GM18870 (cell line): ENCODE data around the gene FBXL7.
"Not testable (repeated sequence)": the region's sequence is repeated elsewhere in the genome, so short reads cannot be mapped to it uniquely, and the experiment has no call there.

Experiments used
- ATAC-seq: cut with Tn5 transposase; IDR thresholded peaks from one replicate; pipeline ENCODE4 v1.9.1; 2021; ENCODE audit warnings: moderate library complexity; ENCODE audit not compliant: unreplicated experiment

Gene FBXL7

DNA sequence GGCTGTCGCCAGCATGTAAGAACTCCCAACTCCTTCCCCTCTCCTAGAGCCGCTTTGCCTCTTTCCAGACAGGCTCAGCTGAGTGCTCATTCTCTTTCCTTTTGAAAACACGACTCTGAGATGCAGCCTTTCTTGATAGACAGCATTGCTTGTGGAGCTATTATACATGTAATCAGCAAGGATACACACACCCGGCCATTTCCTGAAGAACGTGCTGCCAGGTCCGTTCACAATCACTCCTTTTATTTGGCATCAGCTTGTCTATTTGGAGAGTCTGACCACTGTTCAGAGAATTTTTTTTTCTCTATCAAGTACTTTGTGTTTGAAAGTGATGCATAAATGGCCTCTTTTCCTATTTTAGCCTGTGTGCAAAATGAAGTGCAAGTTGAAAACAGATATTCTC is 351.0 kb downstream of the FBXL7 start:
- no peak for ATAC-seq

DNA sequence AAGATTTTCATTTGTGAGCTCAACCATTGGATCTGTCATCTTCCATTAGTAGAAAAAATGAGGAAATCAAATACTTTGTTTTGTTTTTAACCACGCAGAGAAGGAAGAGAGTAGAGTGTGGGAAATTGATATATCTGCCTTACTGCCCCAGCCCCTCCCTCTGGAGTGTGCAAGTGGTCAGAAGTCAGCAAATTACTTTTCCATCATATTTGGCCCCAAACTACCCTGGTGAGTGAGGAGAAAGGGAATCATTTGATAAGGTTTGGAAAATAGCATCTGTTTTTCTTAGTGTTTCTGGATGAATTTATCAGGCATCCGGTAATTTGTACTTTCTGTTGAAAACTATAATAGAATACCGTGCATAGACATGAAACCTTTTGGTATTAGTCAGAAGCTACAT is 352.2 kb downstream of the FBXL7 start:
- no peak for ATAC-seq

DNA sequence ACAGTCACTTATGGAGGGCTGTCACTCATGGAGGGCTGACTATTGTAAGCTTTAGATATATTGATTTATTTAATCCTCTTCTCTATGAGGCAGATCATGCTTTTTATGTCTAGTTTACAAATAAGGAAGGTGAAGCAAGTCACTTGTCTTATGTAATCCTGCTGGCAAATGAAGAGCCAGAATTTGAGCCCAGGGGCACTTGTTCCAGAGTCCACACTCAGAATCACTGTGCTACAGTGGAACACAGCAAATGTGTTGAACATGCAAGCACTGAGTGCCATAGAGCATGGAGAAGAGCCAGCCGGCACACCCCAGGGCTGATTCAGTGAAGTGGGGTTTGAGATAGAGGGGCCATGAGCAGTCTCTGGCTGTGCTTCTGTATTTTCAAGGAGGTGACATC is 353.0 kb downstream of the FBXL7 start:
- ATAC-seq, result no peak

DNA sequence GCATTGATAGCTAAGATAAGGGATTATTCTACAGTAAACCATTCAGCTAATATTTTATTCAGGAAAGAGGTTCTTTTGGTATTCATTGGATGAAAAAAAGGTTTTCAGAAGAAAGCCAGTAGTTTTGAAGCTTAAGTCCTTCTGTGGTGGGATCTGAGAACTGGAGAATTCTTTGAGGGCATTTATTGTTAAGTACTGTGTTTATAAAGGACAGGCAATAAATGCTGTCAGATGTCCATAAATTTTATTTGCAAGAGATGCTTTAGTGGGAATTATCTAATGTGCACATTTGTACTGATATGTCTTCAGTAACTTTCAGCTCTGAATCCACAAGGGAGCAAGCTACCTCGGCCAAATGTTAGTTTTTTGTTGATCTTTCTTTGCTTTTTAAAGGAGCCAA is 358.3 kb downstream of the FBXL7 start:
- no peak for ATAC-seq

DNA sequence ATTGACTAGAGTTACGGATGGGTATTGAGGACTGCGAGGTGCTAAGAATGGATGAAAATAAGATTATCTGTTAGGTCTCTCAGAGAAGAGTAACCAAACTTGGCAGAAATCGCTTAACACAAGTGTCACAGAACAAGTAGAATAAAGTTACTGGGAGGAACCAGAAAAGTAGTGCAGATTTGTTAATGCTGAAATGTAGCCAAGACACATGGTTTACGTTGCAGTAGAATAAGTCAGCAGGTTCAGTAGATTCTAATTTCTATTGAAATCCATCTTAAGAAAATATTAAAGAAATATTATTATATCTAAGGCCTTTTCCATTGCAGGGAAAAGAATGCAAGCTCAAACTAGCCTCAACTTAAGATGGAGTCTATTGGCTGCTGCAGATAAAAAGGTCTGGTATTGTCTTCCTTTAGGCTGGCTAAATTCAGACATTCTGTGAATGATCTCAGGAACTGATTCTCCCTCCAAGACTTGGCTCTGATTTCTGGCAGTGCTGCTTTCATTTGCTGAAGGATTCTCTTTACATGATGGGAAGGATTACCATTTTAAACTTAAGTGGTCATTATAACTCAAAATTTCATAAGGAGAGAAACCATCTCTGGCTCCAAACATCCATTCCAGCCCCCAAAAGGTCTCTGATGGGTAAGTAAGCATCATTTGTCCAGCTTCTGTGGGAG is 364.7 kb downstream of the FBXL7 start:
- ATAC-seq, result no peak

DNA sequence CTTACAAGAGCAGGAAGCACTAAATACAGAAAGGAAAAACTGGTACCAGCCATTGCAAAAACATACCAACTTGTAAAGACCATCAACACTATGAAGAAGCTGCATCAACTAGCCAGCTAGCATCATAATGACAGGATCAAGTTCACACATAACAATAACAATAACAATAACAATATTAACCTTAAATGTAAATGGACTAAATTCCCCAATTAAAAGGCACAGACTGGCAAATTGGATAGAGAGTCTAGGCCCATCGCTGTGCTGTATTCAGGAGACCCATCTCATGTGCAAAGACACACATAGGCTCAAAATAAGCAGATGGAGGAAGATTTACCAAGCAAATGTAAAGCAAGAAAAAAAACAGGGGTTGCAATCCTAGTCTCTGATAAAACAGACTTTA is 372.3 kb downstream of the FBXL7 start:
- ATAC-seq, result not testable (repeated sequence)

DNA sequence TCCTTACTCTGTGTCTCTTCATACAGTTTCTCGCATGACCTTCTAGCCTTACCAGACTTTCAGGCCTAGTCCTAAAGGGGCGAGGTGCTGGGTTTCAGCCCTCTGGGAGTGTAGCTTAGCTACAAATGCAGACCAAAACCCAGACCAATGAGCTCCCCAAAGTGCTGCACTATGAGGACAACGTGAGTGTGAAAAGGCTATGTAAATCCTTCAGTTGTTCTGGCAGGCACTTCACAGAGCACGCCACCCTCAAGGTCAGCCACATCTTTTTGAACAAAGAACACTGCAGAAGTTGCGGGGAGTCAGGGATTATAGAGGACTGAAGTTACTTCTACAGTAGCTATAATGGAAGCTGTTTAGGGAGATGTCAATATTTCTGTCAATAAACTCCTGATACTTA is 377.9 kb downstream of the FBXL7 start:
- no peak for ATAC-seq

DNA sequence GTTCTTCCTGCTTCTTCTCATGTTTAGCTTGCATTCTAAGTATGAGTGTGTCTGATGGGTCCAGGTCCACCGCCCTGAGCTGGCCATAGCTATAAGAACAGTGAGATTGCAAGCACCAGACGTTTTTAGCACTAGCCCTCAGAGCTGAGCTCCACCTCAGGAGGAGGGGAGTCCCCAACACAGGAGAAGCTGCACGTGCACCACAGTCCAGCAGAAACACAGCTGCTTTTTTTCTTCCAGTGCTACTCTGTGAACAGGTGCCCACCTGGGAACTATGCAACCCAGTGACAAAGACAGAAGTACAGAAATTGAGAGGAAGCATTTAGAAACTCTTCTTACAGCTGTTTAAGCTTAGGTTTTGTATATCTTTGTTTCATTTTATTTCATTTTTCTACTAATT is 380.2 kb downstream of the FBXL7 start:
- ATAC-seq, result no peak

DNA sequence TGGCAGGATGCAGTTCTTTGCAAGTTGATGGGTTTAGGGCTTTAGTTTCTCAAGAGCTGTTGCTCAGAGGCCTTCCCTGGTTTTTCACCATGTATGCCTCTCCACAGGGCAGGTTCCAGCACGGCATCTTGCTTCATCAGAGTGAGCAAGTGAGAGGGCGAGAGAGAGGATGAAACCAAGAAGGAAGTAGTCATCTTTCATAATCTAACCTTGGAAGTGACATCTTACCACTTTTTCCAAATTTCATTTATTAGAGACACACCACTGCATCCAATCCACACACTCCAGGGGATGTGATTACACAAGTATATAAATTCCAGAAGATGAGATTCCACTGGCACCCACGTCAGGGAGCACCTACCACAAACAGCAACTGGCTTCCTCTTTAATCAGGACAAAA is 385.2 kb downstream of the FBXL7 start:
- ATAC-seq, result no peak

DNA sequence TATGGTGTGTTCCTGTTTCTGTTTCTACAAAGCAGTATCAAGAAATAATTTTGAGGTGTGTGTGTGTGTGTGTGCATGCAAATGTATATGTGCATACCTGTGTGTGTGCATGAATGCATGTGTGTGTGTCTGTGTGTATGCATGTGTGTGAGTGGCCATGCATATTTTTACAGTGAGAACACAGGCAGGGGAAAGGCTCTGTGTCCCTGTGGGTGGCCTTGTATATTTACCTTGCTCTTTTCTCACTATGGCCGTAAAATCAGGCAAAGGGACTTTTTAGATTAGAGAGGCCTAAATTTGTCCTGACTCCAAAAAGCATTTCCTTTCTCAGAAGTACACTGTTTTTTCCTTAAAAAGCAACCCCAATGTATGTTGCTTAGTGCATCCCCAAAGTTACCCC is 386.2 kb downstream of the FBXL7 start:
- no peak for ATAC-seq

DNA sequence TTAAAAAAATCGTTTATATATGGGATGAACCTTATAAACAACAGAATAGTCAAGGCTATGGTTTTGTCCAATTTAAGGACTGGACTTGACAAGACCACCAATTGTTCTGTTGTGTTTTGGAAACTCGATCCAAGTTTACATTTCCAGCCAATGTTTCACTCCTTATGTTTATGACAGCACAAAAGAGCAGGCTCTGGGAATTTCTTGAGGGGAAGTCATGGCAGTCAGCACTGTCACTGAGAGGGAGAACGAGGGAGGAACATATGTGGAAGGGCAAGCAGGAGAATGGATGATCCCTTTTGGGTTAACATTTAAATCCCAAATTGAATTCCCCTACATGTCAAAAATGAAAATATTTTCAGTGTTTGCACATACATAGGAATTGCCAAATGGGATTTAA is 387.1 kb downstream of the FBXL7 start:
- no peak for ATAC-seq

DNA sequence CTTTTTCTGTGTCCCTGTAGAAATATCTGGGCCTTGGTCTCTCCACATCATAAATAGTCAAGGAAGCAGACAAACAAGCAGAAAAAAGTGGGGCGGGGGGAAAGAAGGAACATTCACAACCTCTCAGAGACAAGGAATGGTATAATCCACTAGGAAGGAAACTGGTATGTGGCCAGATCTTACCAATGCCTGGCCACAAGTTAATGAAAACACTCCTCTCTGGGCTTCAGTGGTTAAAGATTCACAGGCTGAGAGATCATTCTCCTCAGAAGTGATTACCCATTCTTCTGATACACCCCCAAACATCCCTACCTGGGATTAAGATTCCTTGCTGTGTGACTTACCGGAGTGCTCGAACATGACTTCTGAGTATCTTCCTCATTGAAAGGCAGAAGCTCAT is 389.0 kb downstream of the FBXL7 start:
- ATAC-seq, result no peak

DNA sequence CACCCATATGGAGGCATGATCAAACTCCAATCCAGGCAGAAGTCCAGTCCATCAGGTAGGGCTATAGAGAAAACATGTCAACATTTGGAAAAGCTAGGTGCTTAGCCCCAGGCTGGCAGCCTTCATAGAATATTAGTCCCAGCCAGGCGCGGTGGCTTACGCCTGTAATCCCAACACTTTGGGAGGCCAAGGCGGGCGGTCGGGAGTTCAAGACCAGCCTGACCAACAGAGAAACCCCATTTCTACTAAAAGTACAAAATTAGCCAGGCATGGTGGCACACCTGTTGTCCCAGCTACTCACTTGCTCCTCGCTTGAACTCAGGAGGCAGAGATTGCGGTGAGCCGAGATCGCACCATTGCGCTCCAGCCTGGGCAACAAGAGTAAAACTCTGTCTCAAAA is 393.9 kb downstream of the FBXL7 start:
- no peak for ATAC-seq

DNA sequence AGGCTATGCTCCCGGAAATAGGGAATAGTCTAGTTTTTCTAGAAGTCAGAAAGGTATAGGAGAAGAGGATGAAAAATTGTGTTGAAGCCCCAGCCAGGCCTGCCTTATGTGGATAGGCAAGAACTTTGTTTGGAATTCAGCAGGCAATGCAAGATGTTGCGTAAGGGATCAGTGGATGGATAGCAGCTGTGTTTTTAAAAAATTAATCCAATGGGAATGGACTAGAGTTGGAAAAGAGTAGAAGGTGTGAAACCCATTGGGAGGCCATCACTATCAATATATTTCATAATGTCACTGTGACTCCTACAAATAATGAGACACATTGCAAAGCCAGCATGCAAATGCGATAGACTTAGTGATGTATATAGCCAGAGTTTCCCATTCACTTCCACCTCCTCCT is 397.7 kb downstream of the FBXL7 start:
- no peak for ATAC-seq

DNA sequence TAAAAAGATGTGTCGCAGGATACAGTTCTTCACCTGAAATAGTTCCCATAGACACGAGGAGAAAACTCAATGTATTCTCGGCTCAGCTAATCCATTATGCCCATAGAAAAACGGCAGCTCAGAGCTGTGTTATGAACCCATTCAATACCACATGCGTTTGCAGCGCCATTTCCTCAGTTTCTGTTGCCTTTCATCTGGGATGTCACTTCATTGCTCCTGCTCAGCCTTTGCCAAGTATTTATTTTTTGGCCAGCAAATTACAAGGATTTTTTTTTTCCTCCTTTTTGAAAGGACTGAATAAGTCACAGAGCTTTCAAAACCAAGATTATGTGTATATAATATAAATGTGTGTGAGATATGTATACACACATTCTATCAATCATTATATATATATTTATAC is 398.7 kb downstream of the FBXL7 start:
- no peak for ATAC-seq

DNA sequence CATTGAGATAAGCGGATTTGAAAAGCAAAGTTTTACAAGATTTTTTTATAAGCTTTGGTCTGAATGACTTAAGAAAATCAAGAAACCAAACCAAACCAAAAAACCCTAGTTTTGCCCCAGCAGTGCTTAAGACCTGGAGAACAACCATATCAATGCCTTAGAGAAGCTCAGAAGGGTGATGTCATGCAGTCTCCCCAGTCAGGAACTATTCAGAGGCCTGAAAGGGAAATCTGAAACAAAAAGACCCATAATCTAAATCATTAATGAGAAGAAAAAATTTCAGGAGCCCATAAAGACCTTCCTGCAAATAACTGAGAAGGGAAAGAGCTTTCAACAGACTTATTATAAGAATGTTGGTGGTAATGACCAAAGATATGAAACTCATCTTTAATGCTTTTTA is 399.5 kb downstream of the FBXL7 start:
- ATAC-seq, result no peak

DNA sequence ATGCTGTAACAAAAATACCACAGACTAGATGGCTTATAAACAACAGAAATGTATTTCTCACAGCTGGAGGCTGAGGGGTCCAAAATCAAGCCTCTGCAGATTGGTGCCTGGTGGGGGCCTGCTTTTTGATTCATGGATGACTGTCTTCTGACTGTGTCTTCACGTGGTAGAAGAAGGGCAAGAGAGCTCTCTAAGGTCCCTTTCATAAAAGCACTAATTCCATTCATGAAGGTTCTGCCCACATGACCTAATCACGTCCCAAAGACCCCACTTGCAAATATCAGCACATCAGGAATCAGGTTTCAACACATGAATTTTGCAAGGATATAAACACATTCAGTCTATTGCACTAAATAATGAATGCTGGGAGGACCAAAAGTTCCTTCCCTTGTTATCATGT is 401.2 kb downstream of the FBXL7 start:
- no peak for ATAC-seq

DNA sequence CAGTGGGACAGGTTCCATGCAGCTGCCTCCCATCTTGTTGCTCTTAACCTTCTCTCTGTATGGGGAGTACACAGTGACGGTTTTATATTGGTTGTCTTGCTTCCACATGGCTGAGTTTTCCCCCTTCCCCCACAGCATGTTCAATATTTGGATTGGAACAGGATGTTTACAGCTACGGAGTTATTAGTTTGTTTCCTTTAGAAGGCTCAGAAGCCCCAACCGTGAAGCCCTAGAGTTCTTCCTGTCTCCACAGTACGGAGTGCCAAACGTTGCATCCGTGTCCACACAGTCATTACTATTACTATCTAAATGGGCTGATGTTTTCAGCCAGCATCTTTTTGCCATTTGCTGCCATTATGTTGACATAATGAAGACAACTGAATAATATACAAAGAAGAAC is 402.1 kb downstream of the FBXL7 start:
- ATAC-seq, result no peak

DNA sequence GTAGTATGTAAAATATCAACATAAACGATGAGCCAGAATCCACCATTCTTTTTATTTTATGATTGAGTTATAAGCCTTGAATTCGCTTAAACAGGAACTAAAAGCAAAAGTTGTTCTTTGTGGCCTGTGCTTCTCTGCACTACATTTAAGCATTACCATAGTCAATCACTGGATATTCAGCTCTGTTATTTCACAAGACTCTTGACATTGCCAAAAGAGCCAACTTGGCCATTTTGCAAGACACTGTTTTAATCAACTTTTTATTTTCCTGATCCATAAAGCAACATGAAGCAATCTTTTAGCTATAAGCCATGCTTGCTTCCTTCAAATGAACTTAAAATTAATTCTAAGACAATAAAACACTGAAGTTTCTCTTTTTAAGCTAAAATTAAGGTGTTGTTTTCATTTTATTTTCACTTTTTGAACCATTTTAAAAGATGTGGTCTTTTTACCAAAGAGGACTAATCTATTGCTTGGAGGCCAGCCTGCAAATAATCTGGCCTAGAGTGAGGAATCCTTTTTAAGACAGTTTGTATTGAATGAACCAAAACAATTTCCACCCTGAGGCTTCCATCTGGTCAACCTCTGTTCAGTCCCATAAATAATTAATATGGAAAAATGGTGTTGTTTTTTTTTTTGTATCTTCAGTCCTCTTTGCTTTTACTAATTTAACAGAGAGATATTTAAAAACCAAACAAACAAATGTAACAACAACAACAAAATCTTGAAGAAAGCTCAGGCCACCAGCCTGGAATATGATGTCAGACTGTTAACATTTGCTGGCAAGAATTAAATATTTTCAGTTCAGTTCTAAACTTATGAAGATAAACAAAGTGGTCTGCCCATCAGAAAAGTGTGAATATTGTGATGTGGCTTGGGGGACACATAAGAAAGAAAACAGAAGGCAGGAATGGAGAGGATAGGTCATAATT is 405.2 kb downstream of the FBXL7 start:
- ATAC-seq, result no peak

DNA sequence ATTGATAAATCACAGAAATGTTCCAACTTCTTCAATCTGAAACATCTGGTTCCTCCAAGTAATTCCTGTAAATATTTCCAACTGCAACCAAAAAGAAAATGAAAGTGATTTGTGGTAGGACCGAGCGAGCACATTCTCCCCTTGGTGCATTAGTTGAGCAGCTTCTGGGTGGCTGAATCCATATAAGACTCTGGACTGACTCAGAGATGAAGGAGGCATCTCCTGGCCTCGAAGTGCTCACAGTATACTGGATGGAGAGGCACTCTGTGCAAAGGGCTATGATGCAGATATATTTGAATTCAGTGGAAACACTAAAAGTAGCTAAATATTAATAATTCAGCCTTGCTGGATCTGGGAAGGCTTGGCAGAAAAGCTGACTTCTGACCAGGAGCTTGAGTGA is 414.7 kb downstream of the FBXL7 start:
- ATAC-seq, result no peak

DNA sequence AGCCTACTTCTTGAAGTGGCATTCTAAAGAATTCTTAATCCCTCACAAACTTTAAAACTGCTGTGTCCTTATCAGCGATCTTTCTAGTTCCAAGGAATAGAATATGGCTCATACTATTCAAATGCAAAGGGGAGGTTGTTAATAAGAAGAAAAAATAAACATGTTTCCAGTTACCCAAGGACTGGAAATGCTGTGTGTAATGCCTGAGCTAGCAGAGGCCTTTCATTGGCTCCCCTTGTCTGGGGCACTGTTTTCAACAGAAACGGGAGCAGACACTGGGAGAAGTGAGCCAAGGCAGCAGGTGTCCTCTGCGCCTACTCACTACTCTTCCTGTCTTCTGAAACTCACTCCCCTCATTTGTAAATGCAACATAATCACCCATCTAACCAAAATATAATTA is 426.6 kb downstream of the FBXL7 start:
- no peak for ATAC-seq

DNA sequence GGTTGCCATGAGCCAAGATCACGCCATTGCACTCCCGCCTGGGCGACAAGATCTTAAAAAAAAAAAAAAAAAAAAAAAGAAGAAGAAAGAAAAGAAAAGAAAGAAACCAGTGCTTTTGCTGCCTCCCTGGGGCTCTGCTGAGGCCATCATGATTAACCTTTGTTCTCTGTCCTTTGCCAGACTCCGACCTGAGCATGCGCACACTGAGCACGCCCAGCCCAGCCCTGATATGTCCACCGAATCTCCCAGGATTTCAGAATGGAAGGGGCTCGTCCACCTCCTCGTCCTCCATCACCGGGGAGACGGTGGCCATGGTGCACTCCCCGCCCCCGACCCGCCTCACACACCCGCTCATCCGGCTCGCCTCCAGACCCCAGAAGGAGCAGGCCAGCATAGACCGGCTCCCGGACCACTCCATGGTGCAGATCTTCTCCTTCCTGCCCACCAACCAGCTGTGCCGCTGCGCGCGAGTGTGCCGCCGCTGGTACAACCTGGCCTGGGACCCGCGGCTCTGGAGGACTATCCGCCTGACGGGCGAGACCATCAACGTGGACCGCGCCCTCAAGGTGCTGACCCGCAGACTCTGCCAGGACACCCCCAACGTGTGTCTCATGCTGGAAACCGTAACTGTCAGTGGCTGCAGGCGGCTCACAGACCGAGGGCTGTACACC is 427.9 kb downstream of the FBXL7 start:
- no peak for ATAC-seq
